ENCODE measurements around the gene CSMD2.

DNA sequence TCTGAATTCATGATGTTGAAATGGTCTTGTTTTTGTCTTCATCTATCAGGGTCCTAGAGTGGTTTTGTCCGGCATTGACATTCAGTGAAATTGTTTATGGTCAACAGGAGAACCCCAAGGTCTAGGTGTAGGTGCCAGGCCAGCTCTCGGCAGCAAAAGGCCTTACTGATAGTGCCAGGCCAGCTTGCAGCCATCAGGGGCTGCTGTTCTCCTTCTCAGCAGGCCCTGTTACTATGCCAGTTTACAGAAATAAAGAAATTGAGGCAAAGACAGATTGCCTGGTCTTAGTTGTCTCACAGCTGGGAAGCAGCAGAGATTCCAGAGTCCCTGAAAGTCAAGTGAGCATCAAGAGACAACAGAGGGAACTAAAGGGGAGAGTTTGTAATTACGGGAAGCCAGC lies 289.2 kb downstream of the CSMD2 start:
- TF ChIP-seq ELF4 (IDR thresholded peaks at IDR 0.05) (no peak), ARNT (IDR thresholded peaks at IDR 0.05) (no peak), SP1 (IDR thresholded peaks at IDR 0.05) (no peak), FOXM1 (IDR thresholded peaks at IDR 0.05; ENCODE audit: borderline replicate concordance) (no peak), SUZ12 (IDR thresholded peaks at IDR 0.05) (no peak)

Data from HEK293T (cell line).